Measurements from ENCODE around the gene MYH14. TPM values are rescaled to one million over a fixed set of nuclear protein-coding genes. Genes with fewer than 3 reads are reported as not detected.

MYH14 gene
- total RNA-seq, 6 experiments from 2014 or later: 0.09 TPM; not detected in 5

DNA sequence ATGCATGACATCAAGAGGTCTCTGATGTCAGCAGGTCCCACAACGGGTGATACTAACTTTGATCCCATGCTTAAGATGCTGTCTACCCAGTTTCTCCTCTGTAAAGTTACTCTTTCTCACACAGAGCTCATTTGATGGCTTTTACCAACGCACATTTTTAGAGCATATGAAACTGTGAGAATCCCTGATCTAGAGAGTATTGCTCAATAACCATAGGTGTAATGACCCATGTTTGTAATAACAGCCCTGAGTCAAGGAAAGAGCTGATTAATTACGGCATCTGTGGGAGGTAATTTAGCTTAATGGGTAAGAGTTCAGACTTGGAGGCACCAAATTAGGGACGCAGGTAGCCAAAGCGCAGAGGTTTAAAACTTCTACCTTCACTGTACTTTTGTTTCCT lies 22.3 kb upstream of the MYH14 start:
- DNase-seq: no peak
- Mint-ChIP-seq H3K4me1 (ENCODE audit: low read depth) (peaks cover 9% of the 10 kb centered on the region; the same call in 1 of the 2 replicates), H3K4me3 (no peak overlapping the region), H3K36me3 (ENCODE audit: low read depth) (no peaks in the 10 kb centered on the region), H3K27ac (no peak overlapping the region), H3K27me3 (ENCODE audit: insufficient read depth) (peaks cover 5% of the 10 kb centered on the region), H3K9me3 (peaks cover 6% of the 10 kb centered on the region; the same call in 1 of the 2 replicates)
- TF ChIP-seq, protein P1, sequence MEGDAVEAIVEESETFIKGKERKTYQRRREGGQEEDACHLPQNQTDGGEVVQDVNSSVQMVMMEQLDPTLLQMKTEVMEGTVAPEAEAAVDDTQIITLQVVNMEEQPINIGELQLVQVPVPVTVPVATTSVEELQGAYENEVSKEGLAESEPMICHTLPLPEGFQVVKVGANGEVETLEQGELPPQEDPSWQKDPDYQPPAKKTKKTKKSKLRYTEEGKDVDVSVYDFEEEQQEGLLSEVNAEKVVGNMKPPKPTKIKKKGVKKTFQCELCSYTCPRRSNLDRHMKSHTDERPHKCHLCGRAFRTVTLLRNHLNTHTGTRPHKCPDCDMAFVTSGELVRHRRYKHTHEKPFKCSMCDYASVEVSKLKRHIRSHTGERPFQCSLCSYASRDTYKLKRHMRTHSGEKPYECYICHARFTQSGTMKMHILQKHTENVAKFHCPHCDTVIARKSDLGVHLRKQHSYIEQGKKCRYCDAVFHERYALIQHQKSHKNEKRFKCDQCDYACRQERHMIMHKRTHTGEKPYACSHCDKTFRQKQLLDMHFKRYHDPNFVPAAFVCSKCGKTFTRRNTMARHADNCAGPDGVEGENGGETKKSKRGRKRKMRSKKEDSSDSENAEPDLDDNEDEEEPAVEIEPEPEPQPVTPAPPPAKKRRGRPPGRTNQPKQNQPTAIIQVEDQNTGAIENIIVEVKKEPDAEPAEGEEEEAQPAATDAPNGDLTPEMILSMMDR (IDR thresholded peaks at IDR 0.05): no peak

DNA sequence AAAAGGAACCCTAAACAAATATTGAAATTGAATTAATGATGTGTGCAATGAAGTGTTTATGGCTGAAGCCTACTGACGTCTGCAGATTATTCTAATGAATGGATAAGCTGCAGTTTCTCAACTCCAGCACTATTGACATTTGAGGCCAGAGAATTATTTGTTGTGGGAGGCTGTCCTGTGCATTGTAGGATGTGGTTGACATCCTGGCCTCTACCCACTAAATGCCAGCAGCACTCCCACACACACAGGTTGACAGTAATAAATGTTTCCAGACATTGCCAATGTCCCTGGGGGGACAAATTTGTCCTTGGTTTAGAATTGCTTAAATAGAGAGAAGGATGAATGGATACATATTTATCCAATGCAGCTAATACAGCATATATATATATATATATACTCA lies 19.2 kb upstream of the MYH14 start:
- H3K9me3 Mint-ChIP-seq: peaks cover 5% of the 10 kb centered on the region; the same call in 1 of the 2 replicates
- TF ChIP-seq, protein P1 (IDR thresholded peaks at IDR 0.05): no peak
- no peaks in the 10 kb centered on the region for H3K36me3 Mint-ChIP-seq (ENCODE audit: low read depth)
- H3K4me1 Mint-ChIP-seq (ENCODE audit: low read depth): peaks cover 3% of the 10 kb centered on the region; the same call in 1 of the 2 replicates
- no peak overlapping the region for H3K4me3 Mint-ChIP-seq
- H3K27me3 Mint-ChIP-seq (ENCODE audit: insufficient read depth): peaks cover 9% of the 10 kb centered on the region
- DNase-seq: no peak
- H3K27ac Mint-ChIP-seq: no peak overlapping the region

DNA sequence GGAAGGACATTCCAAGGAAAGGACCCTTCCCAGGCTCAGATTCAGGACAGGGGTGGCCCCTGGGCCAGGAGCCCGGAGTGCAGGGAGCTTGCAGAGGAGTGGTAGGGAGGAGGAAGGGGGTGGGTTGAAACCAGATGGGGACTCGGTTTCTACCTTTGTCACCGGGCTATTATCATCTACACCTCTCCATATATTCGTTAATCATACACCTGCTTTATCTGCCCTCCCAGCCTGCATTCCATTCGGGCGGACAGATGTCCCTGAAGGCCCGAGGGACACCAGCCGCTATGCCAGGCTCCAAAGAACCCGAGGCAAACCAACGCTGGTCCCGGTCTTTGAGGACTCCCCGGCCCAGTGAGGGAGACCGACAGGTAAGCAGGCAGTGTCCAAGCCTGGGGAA lies 15.5 kb upstream of the MYH14 start:
- Mint-ChIP-seq H3K27me3 (ENCODE audit: insufficient read depth) (peaks cover 10% of the 10 kb centered on the region), H3K4me1 (ENCODE audit: low read depth) (no peaks in the 10 kb centered on the region), H3K4me3 (no peak overlapping the region), H3K27ac (no peak overlapping the region), H3K9me3 (peaks cover 11% of the 10 kb centered on the region), H3K36me3 (ENCODE audit: low read depth) (no peaks in the 10 kb centered on the region)
- DNase-seq: no peak
- TF ChIP-seq, protein P1 (IDR thresholded peaks at IDR 0.05): no peak

DNA sequence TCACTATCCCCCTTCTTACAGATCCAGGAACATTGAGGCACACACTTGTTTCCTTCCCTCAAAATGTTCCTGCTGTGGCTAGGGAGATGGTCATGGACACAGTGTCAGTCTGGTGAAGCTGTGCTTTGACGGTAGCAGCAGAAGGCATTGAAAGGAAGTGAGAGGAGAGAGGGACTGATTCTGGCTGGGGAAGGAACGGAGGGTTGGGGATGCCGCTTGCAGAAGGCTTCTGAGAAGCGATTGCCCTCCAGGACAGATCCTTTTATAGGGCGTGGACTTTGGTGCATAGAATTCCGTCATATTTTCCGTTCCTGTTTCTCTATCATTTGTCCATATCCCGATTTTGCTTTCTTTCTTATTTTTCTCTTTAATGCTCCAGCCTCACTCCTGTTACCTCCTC lies 14.1 kb upstream of the MYH14 start:
- H3K9me3 Mint-ChIP-seq: peaks cover 15% of the 10 kb centered on the region
- H3K27me3 Mint-ChIP-seq (ENCODE audit: insufficient read depth): peaks cover 10% of the 10 kb centered on the region
- H3K36me3 Mint-ChIP-seq (ENCODE audit: low read depth): no peaks in the 10 kb centered on the region
- H3K4me1 Mint-ChIP-seq (ENCODE audit: low read depth): no peaks in the 10 kb centered on the region
- no peak for DNase-seq
- no peak overlapping the region for H3K27ac Mint-ChIP-seq
- TF ChIP-seq, protein P1 (IDR thresholded peaks at IDR 0.05): no peak
- H3K4me3 Mint-ChIP-seq: no peak overlapping the region

DNA sequence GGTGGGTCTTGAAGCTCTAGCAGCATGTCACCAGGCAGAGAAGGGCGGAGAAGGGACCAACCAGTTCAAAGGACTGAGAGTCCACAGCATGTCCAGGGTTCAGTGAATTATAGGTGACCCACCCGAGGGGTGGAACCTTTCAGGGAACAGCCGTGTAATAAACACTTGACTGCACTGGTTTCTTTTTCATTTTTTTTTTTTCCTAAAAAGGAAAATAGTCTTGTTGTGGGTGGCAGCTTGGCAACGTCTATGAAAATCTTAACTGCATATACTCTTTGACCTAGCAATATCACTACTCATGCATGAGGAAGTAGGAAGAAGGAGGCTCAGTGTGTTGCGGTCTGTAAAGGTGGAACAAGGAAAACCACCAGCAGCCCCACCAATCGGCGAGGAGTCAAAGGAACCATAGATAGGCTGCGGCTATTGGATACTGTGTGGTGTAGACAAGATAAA lies 13.0 kb upstream of the MYH14 start:
- H3K36me3 Mint-ChIP-seq (ENCODE audit: low read depth): no peaks in the 10 kb centered on the region
- H3K9me3 Mint-ChIP-seq: peaks cover 15% of the 10 kb centered on the region
- no peak overlapping the region for H3K27ac Mint-ChIP-seq
- H3K4me3 Mint-ChIP-seq: no peak overlapping the region
- TF ChIP-seq, protein P1 (IDR thresholded peaks at IDR 0.05): no peak
- peaks cover 10% of the 10 kb centered on the region for H3K27me3 Mint-ChIP-seq (ENCODE audit: insufficient read depth)
- H3K4me1 Mint-ChIP-seq (ENCODE audit: low read depth): no peaks in the 10 kb centered on the region
- DNase-seq: no peak

DNA sequence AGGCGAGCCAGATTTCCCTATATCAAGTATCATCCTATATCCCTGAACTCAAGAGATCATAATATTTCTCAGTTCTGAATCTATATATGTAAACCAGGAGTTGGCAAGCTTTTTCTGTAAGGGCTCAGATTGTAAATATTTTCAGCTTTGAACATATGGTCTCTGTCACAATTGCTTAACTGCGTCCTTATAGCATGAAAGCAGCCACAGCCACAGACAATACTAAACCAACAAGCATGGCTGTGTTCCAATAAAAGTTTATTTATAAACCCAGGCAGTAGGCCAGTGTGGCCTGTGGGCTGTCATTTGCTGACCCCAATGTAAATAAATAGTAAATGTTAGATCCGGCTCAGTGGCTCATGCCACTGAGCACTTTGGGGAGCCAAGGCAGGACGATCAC lies 12.2 kb upstream of the MYH14 start:
- Mint-ChIP-seq H3K4me3 (no peak overlapping the region), H3K27ac (no peak overlapping the region)
- no peak for DNase-seq

More for the DNA sequence above, 12.2 kb upstream of the MYH14 start:
- Mint-ChIP-seq H3K36me3 (ENCODE audit: low read depth) (no peaks in the 10 kb centered on the region), H3K9me3 (peaks cover 14% of the 10 kb centered on the region), H3K27me3 (ENCODE audit: insufficient read depth) (peaks cover 10% of the 10 kb centered on the region), H3K4me1 (ENCODE audit: low read depth) (no peaks in the 10 kb centered on the region)
- TF ChIP-seq, protein P1 (IDR thresholded peaks at IDR 0.05): no peak

Data from HFFc6 (cell line).